ENCODE data around the gene CCDC15.

DNA sequence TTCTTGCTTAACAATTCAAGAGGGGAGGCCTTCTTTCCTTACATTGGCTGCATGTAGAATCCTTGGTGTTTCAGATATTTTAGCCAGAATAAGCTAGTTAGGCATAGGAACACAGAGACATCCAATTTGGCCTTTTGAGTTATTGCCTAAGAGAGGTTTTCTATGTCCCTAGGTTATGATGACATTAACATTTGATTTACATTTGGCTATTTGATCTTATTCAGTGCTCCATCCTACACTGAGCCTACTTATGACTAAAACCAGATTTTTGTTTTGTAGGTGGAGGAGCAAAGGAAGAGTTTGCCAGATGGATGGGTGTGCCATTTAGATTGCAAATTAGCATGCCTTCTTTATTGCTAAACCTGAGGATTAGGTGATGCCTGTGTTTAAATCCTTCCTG is 98.0 kb downstream of the CCDC15 start:
- TF ChIP-seq, protein P1, sequence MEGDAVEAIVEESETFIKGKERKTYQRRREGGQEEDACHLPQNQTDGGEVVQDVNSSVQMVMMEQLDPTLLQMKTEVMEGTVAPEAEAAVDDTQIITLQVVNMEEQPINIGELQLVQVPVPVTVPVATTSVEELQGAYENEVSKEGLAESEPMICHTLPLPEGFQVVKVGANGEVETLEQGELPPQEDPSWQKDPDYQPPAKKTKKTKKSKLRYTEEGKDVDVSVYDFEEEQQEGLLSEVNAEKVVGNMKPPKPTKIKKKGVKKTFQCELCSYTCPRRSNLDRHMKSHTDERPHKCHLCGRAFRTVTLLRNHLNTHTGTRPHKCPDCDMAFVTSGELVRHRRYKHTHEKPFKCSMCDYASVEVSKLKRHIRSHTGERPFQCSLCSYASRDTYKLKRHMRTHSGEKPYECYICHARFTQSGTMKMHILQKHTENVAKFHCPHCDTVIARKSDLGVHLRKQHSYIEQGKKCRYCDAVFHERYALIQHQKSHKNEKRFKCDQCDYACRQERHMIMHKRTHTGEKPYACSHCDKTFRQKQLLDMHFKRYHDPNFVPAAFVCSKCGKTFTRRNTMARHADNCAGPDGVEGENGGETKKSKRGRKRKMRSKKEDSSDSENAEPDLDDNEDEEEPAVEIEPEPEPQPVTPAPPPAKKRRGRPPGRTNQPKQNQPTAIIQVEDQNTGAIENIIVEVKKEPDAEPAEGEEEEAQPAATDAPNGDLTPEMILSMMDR (IDR thresholded peaks at IDR 0.05): no peak
- TF ChIP-seq POLR2A (IDR thresholded peaks at IDR 0.05): no peak

All from body of pancreas (tissue), 4 donors.